ENCODE measurements around the gene ZNF521. TPM values are rescaled to one million over a fixed set of nuclear protein-coding genes. Genes with fewer than 3 reads are reported as not detected.

The ZNF521 gene
- total RNA-seq, 2 experiments from 2014 or later = 0.85 to 2.8 TPM

DNA sequence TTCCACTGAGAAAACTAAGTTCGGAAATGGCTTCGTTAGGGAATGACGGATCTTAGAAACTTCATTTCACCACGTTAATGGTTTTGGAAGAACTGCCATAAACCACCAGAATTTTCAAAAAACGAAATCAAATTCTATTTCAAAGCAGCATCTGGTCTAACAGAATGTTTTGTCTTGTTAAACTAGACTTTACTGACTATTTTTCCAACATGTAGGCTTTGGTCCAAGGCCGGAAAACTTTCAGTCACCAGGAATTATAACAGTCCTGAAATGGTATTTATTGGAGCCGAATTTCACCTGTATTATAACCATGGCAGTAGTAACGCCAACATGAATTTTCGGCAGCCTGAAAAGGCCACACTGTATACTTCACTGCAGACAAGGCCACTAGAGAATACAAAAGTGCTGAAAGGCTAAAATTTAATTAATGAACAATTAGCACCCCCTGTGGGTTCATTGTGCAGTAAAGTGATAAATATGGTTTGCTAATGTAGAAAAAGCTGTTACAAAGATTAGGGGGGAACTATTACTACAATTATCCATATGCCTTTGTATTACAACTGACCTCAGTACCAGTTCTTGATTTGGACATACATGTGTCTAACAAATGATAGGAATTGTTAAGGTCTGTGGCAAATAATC lies 116.4 kb downstream of the ZNF521 start:
- Histone ChIP-seq H3K4me3 (ENCODE audit: low read depth, low read length, poor library complexity, severe bottlenecking) (no peak overlapping the region), H3K9me2 (ENCODE audit: insufficient read depth, low read length) (no peaks in the 10 kb centered on the region), H3K79me2 (ENCODE audit: insufficient read depth, low read depth, low read length) (no peaks in the 10 kb centered on the region), H3K27ac (ENCODE audit: low read depth, low read length, poor library complexity, severe bottlenecking) (no peak overlapping the region), H3K9me3 (ENCODE audit: low read length) (no peaks in the 10 kb centered on the region), H2AFZ (ENCODE audit: low read length) (no peak overlapping the region), H3K4me2 (ENCODE audit: low read length) (no peak overlapping the region), H4K20me1 (ENCODE audit: insufficient read depth, low read length) (no peaks in the 10 kb centered on the region), H3K4me1 (ENCODE audit: insufficient read depth, low read length, poor library complexity, severe bottlenecking) (no peaks in the 10 kb centered on the region), H3K36me3 (ENCODE audit: insufficient read depth, low read length) (no peaks in the 10 kb centered on the region)
- CTCF ChIA-PET (ENCODE audit: unreplicated experiment) = no interaction called here
- no peak for TF ChIP-seq EZH2phosphoT487 (IDR thresholded peaks at IDR 0.05; ENCODE audit: borderline replicate concordance, low read depth, low read length)
- TF ChIP-seq, protein P1, sequence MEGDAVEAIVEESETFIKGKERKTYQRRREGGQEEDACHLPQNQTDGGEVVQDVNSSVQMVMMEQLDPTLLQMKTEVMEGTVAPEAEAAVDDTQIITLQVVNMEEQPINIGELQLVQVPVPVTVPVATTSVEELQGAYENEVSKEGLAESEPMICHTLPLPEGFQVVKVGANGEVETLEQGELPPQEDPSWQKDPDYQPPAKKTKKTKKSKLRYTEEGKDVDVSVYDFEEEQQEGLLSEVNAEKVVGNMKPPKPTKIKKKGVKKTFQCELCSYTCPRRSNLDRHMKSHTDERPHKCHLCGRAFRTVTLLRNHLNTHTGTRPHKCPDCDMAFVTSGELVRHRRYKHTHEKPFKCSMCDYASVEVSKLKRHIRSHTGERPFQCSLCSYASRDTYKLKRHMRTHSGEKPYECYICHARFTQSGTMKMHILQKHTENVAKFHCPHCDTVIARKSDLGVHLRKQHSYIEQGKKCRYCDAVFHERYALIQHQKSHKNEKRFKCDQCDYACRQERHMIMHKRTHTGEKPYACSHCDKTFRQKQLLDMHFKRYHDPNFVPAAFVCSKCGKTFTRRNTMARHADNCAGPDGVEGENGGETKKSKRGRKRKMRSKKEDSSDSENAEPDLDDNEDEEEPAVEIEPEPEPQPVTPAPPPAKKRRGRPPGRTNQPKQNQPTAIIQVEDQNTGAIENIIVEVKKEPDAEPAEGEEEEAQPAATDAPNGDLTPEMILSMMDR (conservative IDR thresholded peaks at IDR 0.05; ENCODE audit: low read length) = peak; percentile 54
- peak; percentile 11 for DNase-seq (ENCODE audit: low spot score)
- POLR2A ChIA-PET = no interaction called here
- no TSS peak for BruUV-seq (replicated peaks)
- intact Hi-C loops (cut with micrococcal nuclease; ENCODE audit: unreplicated experiment) = no loop called here

DNA sequence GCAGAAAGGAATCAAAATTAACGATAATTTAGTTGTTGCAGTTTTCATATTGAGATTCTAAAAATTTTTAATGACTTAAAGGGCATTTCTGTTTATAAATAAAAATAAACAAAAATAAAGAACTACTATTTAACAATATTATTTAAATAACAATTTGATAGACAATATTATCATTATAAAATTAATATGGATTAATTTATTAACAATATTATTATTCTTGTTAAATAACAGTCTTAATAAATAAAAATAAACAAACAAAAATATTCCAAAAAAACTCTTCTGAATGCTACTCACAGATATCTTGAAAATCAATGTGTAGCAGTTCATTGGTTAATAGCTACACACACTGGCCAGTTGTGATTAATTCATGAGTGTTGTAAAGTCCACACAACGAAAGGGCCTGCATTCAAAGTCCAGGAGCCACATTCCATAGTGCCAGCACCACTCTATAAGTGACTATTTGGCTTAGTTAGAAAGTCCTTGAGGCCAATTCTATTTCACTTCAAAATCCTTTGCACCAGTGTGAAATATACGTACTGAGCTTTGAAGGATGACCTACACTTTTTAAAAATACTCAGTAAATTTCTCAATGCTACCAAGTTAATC lies 117.1 kb downstream of the ZNF521 start:
- no peak overlapping the region for H3K27ac ChIP-seq (ENCODE audit: low read depth, low read length, poor library complexity, severe bottlenecking)
- H3K4me3 ChIP-seq (ENCODE audit: low read depth, low read length, poor library complexity, severe bottlenecking) = no peak overlapping the region
- H3K4me1 ChIP-seq (ENCODE audit: insufficient read depth, low read length, poor library complexity, severe bottlenecking) = no peaks in the 10 kb centered on the region
- no peak for DNase-seq (ENCODE audit: low spot score)
- no peaks in the 10 kb centered on the region for H3K9me3 ChIP-seq (ENCODE audit: low read length)
- ChIA-PET CTCF (ENCODE audit: unreplicated experiment) (no interaction called here), POLR2A (no interaction called here)
- no peak for TF ChIP-seq EZH2phosphoT487 (IDR thresholded peaks at IDR 0.05; ENCODE audit: borderline replicate concordance, low read depth, low read length)
- TF ChIP-seq, protein P1 (conservative IDR thresholded peaks at IDR 0.05; ENCODE audit: low read length) = no peak
- no peaks in the 10 kb centered on the region for H3K36me3 ChIP-seq (ENCODE audit: insufficient read depth, low read length)
- H2AFZ ChIP-seq (ENCODE audit: low read length) = no peak overlapping the region
- H4K20me1 ChIP-seq (ENCODE audit: insufficient read depth, low read length) = no peaks in the 10 kb centered on the region
- H3K4me2 ChIP-seq (ENCODE audit: low read length) = no peak overlapping the region
- intact Hi-C loops (cut with micrococcal nuclease; ENCODE audit: unreplicated experiment) = no loop called here
- BruUV-seq (replicated peaks) = no TSS peak
- H3K9me2 ChIP-seq (ENCODE audit: insufficient read depth, low read length) = no peaks in the 10 kb centered on the region
- H3K79me2 ChIP-seq (ENCODE audit: insufficient read depth, low read depth, low read length) = no peaks in the 10 kb centered on the region

- BruUV-seq (replicated peaks) = no TSS peak
- Histone ChIP-seq H3K4me1 (ENCODE audit: insufficient read depth, low read length, poor library complexity, severe bottlenecking) (no peaks in the 10 kb centered on the region), H2AFZ (ENCODE audit: low read length) (no peak overlapping the region), H4K20me1 (ENCODE audit: insufficient read depth, low read length) (no peaks in the 10 kb centered on the region), H3K36me3 (ENCODE audit: insufficient read depth, low read length) (no peaks in the 10 kb centered on the region), H3K79me2 (ENCODE audit: insufficient read depth, low read depth, low read length) (no peaks in the 10 kb centered on the region), H3K4me2 (ENCODE audit: low read length) (no peak overlapping the region), H3K9me2 (ENCODE audit: insufficient read depth, low read length) (no peaks in the 10 kb centered on the region), H3K4me3 (ENCODE audit: low read depth, low read length, poor library complexity, severe bottlenecking) (no peak overlapping the region), H3K27ac (ENCODE audit: low read depth, low read length, poor library complexity, severe bottlenecking) (no peak overlapping the region), H3K9me3 (ENCODE audit: low read length) (no peaks in the 10 kb centered on the region)
- no peak for DNase-seq (ENCODE audit: low spot score)
- intact Hi-C loops (cut with micrococcal nuclease; ENCODE audit: unreplicated experiment) = no loop called here
- TF ChIP-seq, protein P1 (conservative IDR thresholded peaks at IDR 0.05; ENCODE audit: low read length) = no peak
- no peak for TF ChIP-seq EZH2phosphoT487 (IDR thresholded peaks at IDR 0.05; ENCODE audit: borderline replicate concordance, low read depth, low read length)
- ChIA-PET CTCF (ENCODE audit: unreplicated experiment) (no interaction called here), POLR2A (no interaction called here)
Observed at GRCh38 chr18:25234322-25234639, 117.7 kb downstream of the ZNF521 start.

Measured in OCI-LY7 (cell line).